T-helper 2 cell (primary cell): Measurements from ENCODE around the gene EMP2.
A peak's percentile ranks its signal among the peaks of the same experiment; 100 is the strongest.
"Not testable (repeated sequence)": the region's sequence is repeated elsewhere in the genome, so short reads cannot be mapped to it uniquely, and the experiment has no call there.

Experiments
- DNase-seq, 5 experiments: peaks; one replicate each; pipeline versions ENCODE4 v3.0.0 to v3.0.0-alpha.2; 2012 to 2022

Gene EMP2

GRCh38 chr16:10547708-10548107 lies 32.7 kb downstream of the EMP2 start:
- DNase-seq, result no peak

- DNase-seq, result no peak
Measured at GRCh38 chr16:10543231-10543977, 37.0 kb downstream of the EMP2 start.

GRCh38 chr16:10541366-10541765 lies 39.0 kb downstream of the EMP2 start:
- DNase-seq, result no peak

GRCh38 chr16:10539793-10540192 lies 40.6 kb downstream of the EMP2 start:
- DNase-seq, result no peak

GRCh38 chr16:10539236-10539635 lies 41.2 kb downstream of the EMP2 start:
- DNase-seq, result no peak

GRCh38 chr16:10538583-10538982 lies 41.8 kb downstream of the EMP2 start:
- no peak for DNase-seq

GRCh38 chr16:10537946-10538345 lies 42.5 kb downstream of the EMP2 start:
- DNase-seq, result no peak

- no peak for DNase-seq
Measured at GRCh38 chr16:10536814-10537389, 43.5 kb downstream of the EMP2 start.

- not testable (repeated sequence) for DNase-seq
Measured at GRCh38 chr16:10536328-10536727, 44.1 kb downstream of the EMP2 start.

- DNase-seq, result no peak
Measured at GRCh38 chr16:10535461-10535860, 44.9 kb downstream of the EMP2 start.

- DNase-seq, result no peak
Measured at GRCh38 chr16:10534748-10535147, 45.6 kb downstream of the EMP2 start.

- not testable (repeated sequence) for DNase-seq
Measured at GRCh38 chr16:10533612-10534011, 46.8 kb downstream of the EMP2 start.

- no peak for DNase-seq
Measured at GRCh38 chr16:10531582-10531981, 48.8 kb downstream of the EMP2 start.

GRCh38 chr16:10530685-10531084 lies 49.7 kb downstream of the EMP2 start:
- DNase-seq, result no peak

- no peak for DNase-seq
Measured at GRCh38 chr16:10529895-10530669, 50.3 kb downstream of the EMP2 start.

GRCh38 chr16:10528635-10529034 lies 51.8 kb downstream of the EMP2 start:
- DNase-seq, result no peak

- DNase-seq, result no peak
Measured at GRCh38 chr16:10526962-10527361, 53.4 kb downstream of the EMP2 start.

GRCh38 chr16:10525214-10525825 lies 55.1 kb downstream of the EMP2 start:
- DNase-seq, result no peak

- DNase-seq, result no peak
Measured at GRCh38 chr16:10522966-10523365, 57.4 kb downstream of the EMP2 start.

GRCh38 chr16:10521681-10522274 lies 58.6 kb downstream of the EMP2 start:
- DNase-seq, result peak in 2 of 5 experiments; percentile 12 to 43

GRCh38 chr16:10520869-10521578 lies 59.4 kb downstream of the EMP2 start:
- no peak for DNase-seq
